ENCODE measurements around the gene DHRS7B.

Gene DHRS7B

GRCh38 chr17:21161498-21162393, 35.0 kb downstream of the DHRS7B start:
- no peak for DNase-seq

DNA sequence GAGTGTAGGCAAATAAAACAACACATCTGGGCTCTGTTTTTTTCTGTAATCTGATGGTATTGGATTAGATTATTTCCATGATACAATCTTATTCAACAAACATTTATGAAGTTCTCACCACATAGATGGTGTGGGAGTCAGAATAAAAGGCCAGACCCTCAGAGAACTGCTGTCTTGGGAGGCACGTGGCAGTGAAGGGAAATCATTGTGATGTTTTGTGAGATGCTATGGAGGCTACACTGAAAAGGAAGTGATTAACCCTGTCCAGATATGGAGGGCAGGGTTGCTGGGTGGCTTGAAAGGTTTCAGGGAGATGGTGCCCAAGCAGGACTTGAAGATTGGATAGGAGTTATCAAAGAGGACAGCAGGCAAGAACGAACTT, 35.6 kb downstream of the DHRS7B start:
- DNase-seq: no peak

GRCh38 chr17:21163101-21163500, 36.3 kb downstream of the DHRS7B start:
- no peak for DNase-seq

GRCh38 chr17:21164216-21164615, 37.5 kb downstream of the DHRS7B start:
- no peak for DNase-seq

DNA sequence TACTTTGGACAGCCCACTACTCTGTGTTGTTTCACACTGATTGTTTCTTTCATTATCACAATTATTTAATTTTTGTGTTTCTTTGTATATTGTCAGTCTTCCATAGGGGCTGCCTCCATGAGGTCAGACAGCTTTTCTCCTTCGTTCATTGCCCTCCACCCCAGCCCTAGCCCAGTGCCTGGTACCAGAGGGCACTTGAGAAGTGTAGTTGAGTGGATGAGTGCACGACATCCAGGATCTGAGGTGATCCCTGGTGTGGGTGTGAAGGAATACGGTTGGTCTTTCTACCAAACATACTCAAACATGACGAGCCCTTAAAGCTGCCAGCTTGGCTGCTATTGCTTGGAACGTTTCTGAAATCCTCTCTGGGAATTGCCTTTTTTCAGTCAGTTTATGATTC, 37.9 kb downstream of the DHRS7B start:
- DNase-seq: no peak

GRCh38 chr17:21165922-21166594, 39.3 kb downstream of the DHRS7B start:
- DNase-seq: no peak

GRCh38 chr17:21166595-21167210, 39.9 kb downstream of the DHRS7B start:
- no peak for DNase-seq

GRCh38 chr17:21167303-21167702, 40.5 kb downstream of the DHRS7B start:
- no peak for DNase-seq

DNA sequence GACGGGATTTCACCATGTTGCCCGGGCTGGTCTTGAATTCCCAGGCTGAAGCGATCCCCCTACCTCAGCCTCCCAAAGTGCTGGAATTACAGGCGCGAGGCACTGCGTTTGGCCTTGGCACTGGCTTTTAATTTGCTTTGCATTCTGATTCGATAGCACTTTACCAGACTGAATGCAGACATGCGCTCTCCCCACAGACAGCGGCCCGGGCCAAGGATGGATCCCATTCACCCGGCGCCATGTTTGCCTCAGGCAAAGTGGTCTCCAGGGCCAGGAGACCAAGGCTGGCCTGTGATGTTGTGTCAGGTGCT, 41.7 kb downstream of the DHRS7B start:
- no peak for DNase-seq

GRCh38 chr17:21169496-21169895, 42.7 kb downstream of the DHRS7B start:
- no peak for DNase-seq

- DNase-seq: no peak
Measured at GRCh38 chr17:21170809-21171208, 44.0 kb downstream of the DHRS7B start.

- DNase-seq: no peak
Measured at GRCh38 chr17:21171309-21171922, 44.7 kb downstream of the DHRS7B start.

GRCh38 chr17:21171970-21172510, 45.3 kb downstream of the DHRS7B start:
- DNase-seq: no peak

- DNase-seq: no peak
Measured at GRCh38 chr17:21172846-21173245, 46.1 kb downstream of the DHRS7B start.

GRCh38 chr17:21173543-21173942, 46.8 kb downstream of the DHRS7B start:
- no peak for DNase-seq

GRCh38 chr17:21174186-21174585, 47.4 kb downstream of the DHRS7B start:
- DNase-seq: no peak

- DNase-seq: no peak
Measured at GRCh38 chr17:21174713-21175112, 47.9 kb downstream of the DHRS7B start.

GRCh38 chr17:21176773-21177395, 50.1 kb downstream of the DHRS7B start:
- DNase-seq: no peak

DNA sequence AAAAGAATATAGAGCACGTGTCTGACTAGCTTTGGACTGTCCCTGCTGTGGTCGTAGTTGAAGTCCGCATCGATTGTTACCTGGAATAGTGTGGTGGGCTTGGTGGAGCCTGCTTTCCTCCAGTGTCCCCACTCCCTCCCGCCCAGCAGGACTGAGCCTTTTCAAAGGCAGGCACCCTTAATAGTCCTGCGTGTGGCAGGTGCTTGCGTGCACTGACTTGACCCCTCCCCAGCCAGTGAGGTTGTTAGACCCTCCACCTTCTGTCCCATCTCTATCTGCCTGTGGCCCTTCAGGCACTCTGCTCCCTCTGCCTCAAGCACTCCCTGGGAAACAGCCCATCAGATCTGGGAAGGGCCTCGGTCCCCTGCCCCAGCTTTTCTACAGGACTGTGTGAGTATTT, 50.6 kb downstream of the DHRS7B start:
- DNase-seq: no peak

- no peak for DNase-seq
Measured at GRCh38 chr17:21177854-21178600, 51.3 kb downstream of the DHRS7B start.

DNA sequence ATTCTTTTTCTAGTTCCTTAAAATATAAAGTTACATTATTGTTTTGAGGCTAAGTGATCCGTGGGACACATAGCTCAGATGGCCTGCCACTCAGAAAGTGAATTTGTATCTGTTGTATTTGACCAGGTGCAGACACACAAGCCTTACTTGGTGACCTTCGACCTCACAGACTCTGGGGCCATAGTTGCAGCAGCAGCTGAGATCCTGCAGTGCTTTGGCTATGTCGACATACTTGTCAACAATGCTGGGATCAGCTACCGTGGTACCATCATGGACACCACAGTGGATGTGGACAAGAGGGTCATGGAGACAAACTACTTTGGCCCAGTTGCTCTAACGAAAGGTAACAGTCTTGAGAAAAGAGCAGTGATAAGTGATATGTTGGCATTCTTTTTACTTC, 56.7 kb downstream of the DHRS7B start:
- DNase-seq: no peak

- no peak for DNase-seq
Measured at GRCh38 chr17:21184570-21184969, 57.8 kb downstream of the DHRS7B start.
